ENCODE results near the gene SMIM17.

The SMIM17 gene

DNA sequence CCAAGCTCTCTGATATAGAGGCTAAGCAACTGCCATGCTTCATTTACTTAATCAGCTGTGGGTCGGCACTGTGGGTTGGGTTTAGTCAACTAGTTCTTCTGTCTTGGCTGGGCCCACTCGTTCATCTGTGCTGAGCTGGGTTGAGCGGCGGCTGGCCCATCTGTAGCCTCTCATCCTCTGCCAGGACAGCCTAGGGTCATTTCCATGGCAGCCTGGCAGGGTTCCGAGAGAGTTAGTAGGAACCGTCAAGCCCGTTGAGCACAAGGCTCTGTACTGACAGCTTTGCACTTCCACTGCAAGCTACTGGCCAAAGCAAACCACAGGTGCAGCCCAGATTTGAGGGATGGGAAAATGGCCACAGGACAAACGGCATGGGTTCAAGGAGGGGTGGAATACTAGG, 35.2 kb downstream of the SMIM17 start:
- Histone ChIP-seq H3K36me3 (ENCODE audit: insufficient read depth, low read length) (no peaks in the 10 kb centered on the region), H3K9me3 (ENCODE audit: low read depth, low read length) (no peaks in the 10 kb centered on the region), H3K4me3 (no peak overlapping the region), H3K27ac (no peak overlapping the region), H3K9ac (ENCODE audit: insufficient read length) (no peak overlapping the region)
- TF ChIP-seq POLR2AphosphoS5 (IDR thresholded peaks at IDR 0.05; ENCODE audit: borderline replicate concordance, low read depth, low read length) = no peak
- TF ChIP-seq FOXP2 (optimal IDR thresholded peaks at IDR 0.05; ENCODE audit: control extremely low read depth, extremely low read length, insufficient read depth) = no peak
- no peak for TF ChIP-seq EZH2 (IDR thresholded peaks at IDR 0.05)
- no peak for DNase-seq (ENCODE audit: low read depth, low spot score)

- no peak for DNase-seq (ENCODE audit: low read depth, low spot score)
- no peak overlapping the region for H3K4me3 ChIP-seq
- H3K27ac ChIP-seq = no peak overlapping the region
- TF ChIP-seq POLR2AphosphoS5 (IDR thresholded peaks at IDR 0.05; ENCODE audit: borderline replicate concordance, low read depth, low read length) (no peak), EZH2 (IDR thresholded peaks at IDR 0.05) (no peak), FOXP2 (optimal IDR thresholded peaks at IDR 0.05; ENCODE audit: control extremely low read depth, extremely low read length, insufficient read depth) (no peak)
- H3K9me3 ChIP-seq (ENCODE audit: low read depth, low read length) = no peaks in the 10 kb centered on the region
- no peaks in the 10 kb centered on the region for H3K36me3 ChIP-seq (ENCODE audit: insufficient read depth, low read length)
- no peak overlapping the region for H3K9ac ChIP-seq (ENCODE audit: insufficient read length)
These were observed 38.7 kb downstream of the SMIM17 start for GRCh38 chr19:56681702-56682101.

GRCh38 chr19:56683116-56683515, 40.2 kb downstream of the SMIM17 start:
- H3K4me3 ChIP-seq = no peak overlapping the region
- H3K9ac ChIP-seq (ENCODE audit: insufficient read length) = no peak overlapping the region
- no peaks in the 10 kb centered on the region for H3K36me3 ChIP-seq (ENCODE audit: insufficient read depth, low read length)
- H3K27ac ChIP-seq = no peak overlapping the region
- no peaks in the 10 kb centered on the region for H3K9me3 ChIP-seq (ENCODE audit: low read depth, low read length)
- no peak for DNase-seq (ENCODE audit: low read depth, low spot score)
- no peak for TF ChIP-seq POLR2AphosphoS5 (IDR thresholded peaks at IDR 0.05; ENCODE audit: borderline replicate concordance, low read depth, low read length)
- no peak for TF ChIP-seq EZH2 (IDR thresholded peaks at IDR 0.05)
- TF ChIP-seq FOXP2 (optimal IDR thresholded peaks at IDR 0.05; ENCODE audit: control extremely low read depth, extremely low read length, insufficient read depth) = no peak

DNA sequence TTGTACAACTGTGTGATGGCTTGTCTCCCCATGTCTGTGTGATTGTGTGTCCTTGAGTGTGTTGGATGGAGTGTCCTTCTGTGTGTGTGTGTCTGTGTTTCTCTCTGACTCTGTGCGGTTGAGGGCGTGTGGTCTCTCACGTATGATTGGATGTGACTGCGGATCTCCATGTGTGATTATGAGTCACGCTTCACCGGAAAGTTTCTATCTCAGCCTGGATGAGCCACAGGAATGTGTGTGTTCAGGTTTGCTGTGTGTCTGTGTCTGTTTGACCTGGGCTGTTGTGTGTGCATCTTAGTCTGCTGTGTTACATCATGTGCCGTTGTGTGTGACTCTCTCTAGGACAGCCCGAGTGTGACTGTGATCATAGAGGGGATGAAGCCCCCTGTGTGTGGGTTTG, 44.1 kb downstream of the SMIM17 start:
- no peaks in the 10 kb centered on the region for H3K9me3 ChIP-seq (ENCODE audit: low read depth, low read length)
- no peak overlapping the region for H3K4me3 ChIP-seq
- no peak overlapping the region for H3K27ac ChIP-seq
- no peak overlapping the region for H3K9ac ChIP-seq (ENCODE audit: insufficient read length)
- TF ChIP-seq FOXP2 (optimal IDR thresholded peaks at IDR 0.05; ENCODE audit: control extremely low read depth, extremely low read length, insufficient read depth) (no peak), EZH2 (IDR thresholded peaks at IDR 0.05) (no peak), POLR2AphosphoS5 (IDR thresholded peaks at IDR 0.05; ENCODE audit: borderline replicate concordance, low read depth, low read length) (no peak)
- no peaks in the 10 kb centered on the region for H3K36me3 ChIP-seq (ENCODE audit: insufficient read depth, low read length)
- no peak for DNase-seq (ENCODE audit: low read depth, low spot score)

DNA sequence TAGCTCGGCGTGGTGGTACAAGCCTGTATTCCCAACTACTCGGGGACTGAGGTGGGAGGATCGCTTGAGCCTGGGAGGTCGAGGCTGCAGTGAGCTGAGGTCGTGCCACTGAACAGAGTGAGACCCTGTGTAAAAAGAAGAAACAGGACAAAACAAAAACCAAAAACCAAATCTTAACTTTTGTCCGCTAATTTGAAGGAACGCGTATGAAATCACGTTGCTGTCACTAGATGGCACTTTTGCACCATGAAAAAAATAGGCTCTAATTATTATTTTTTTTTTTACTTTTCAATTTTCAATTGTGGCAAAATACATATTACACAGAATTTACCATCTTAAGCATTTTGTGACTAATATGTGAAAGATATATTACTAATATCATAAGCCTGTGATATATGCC, 46.2 kb downstream of the SMIM17 start:
- Histone ChIP-seq H3K9ac (ENCODE audit: insufficient read length) (no peak overlapping the region), H3K4me3 (no peak overlapping the region), H3K9me3 (ENCODE audit: low read depth, low read length) (no peaks in the 10 kb centered on the region), H3K36me3 (ENCODE audit: insufficient read depth, low read length) (no peaks in the 10 kb centered on the region), H3K27ac (no peak overlapping the region)
- no peak for TF ChIP-seq FOXP2 (optimal IDR thresholded peaks at IDR 0.05; ENCODE audit: control extremely low read depth, extremely low read length, insufficient read depth)
- TF ChIP-seq POLR2AphosphoS5 (IDR thresholded peaks at IDR 0.05; ENCODE audit: borderline replicate concordance, low read depth, low read length) = no peak
- no peak for TF ChIP-seq EZH2 (IDR thresholded peaks at IDR 0.05)
- DNase-seq (ENCODE audit: low read depth, low spot score) = no peak

DNA sequence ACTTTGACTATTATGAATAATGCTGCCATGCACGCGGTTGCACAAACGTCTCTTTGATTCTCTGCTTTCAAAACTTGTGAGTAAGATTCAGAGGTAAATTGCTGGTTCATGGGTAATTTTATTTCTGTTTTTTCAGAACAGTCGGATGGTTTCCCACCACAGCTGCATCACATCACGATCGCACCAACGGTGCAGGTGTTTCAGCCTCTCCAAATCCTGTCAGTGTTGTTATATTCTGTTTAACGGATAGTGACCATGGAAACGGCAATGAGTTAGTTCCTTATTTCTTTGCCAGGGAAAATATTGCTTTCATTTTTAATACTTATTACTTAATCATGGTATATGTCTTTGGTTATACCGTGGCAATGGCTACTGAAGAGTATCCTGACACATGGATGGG, 47.7 kb downstream of the SMIM17 start:
- Histone ChIP-seq H3K9ac (ENCODE audit: insufficient read length) (no peak overlapping the region), H3K4me3 (no peak overlapping the region), H3K9me3 (ENCODE audit: low read depth, low read length) (no peaks in the 10 kb centered on the region), H3K36me3 (ENCODE audit: insufficient read depth, low read length) (no peaks in the 10 kb centered on the region), H3K27ac (no peak overlapping the region)
- DNase-seq (ENCODE audit: low read depth, low spot score) = no peak
- TF ChIP-seq EZH2 (IDR thresholded peaks at IDR 0.05) = no peak
- no peak for TF ChIP-seq POLR2AphosphoS5 (IDR thresholded peaks at IDR 0.05; ENCODE audit: borderline replicate concordance, low read depth, low read length)
- TF ChIP-seq FOXP2 (optimal IDR thresholded peaks at IDR 0.05; ENCODE audit: control extremely low read depth, extremely low read length, insufficient read depth) = no peak

DNA sequence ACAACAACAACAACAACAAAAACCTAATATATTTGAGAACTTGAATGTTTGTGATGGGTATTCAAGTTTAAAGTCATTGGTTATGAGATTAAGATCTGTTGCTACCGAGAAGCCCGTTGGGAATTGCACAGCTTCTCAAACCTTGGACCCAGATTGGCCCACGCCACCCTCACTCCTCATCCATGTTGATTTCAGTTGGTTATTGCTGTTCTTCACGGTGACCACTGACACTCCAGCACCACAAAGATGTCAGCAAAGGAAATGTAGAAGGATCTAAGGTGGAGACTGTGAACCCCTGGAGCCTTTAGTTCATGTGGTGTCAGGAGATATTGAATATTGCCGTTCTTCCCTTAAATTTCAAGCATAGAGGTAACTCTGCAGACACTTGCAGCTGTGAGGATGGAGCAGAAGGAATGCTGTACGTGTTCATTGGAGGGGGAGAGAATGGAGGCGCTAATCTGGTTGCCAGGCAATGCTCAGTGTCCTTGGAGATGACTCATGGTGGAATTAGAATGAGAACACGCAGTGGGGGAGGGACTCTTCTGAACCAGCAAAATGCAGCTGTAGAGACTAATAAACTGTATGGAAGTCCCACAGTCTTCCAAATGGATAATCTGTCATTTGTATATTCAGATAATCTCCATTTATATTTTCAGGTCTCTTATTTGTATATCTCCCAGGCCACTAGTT, 49.4 kb downstream of the SMIM17 start:
- no peak overlapping the region for H3K27ac ChIP-seq
- H3K9ac ChIP-seq (ENCODE audit: insufficient read length) = no peak overlapping the region
- H3K4me3 ChIP-seq = no peak overlapping the region
- DNase-seq (ENCODE audit: low read depth, low spot score) = no peak
- H3K9me3 ChIP-seq (ENCODE audit: low read depth, low read length) = no peaks in the 10 kb centered on the region
- TF ChIP-seq FOXP2 (optimal IDR thresholded peaks at IDR 0.05; ENCODE audit: control extremely low read depth, extremely low read length, insufficient read depth) = no peak
- TF ChIP-seq POLR2AphosphoS5 (IDR thresholded peaks at IDR 0.05; ENCODE audit: borderline replicate concordance, low read depth, low read length) = no peak
- no peak for TF ChIP-seq EZH2 (IDR thresholded peaks at IDR 0.05)
- H3K36me3 ChIP-seq (ENCODE audit: insufficient read depth, low read length) = no peaks in the 10 kb centered on the region

DNA sequence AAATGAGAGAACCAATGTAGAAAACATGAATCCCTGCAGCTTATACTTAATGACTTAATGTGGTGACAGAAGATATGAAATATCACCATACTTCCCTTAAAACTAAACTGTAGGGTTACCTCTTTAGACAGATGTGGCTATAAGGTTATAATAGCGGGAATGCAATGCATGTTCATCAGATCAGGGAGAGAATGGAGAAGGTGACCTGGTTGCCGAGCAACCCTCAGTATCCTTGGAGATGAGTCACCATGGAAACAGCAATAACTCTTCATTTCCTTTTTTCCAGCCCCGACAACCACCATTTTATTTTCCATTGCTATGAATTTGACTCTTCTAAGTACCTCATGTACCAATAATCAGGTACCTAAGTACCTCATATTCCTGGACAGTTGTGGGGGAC, 56.6 kb downstream of the SMIM17 start:
- TF ChIP-seq POLR2AphosphoS5 (IDR thresholded peaks at IDR 0.05; ENCODE audit: borderline replicate concordance, low read depth, low read length) = no peak
- no peak for TF ChIP-seq EZH2 (IDR thresholded peaks at IDR 0.05)
- no peak for TF ChIP-seq FOXP2 (optimal IDR thresholded peaks at IDR 0.05; ENCODE audit: control extremely low read depth, extremely low read length, insufficient read depth)
- H3K27ac ChIP-seq = no peak overlapping the region
- DNase-seq (ENCODE audit: low read depth, low spot score) = no peak
- no peaks in the 10 kb centered on the region for H3K36me3 ChIP-seq (ENCODE audit: insufficient read depth, low read length)
- H3K9ac ChIP-seq (ENCODE audit: insufficient read length) = no peak overlapping the region
- H3K4me3 ChIP-seq = no peak overlapping the region
- no peaks in the 10 kb centered on the region; the same call in 1 of the 2 replicates for H3K9me3 ChIP-seq (ENCODE audit: low read depth, low read length)

DNA sequence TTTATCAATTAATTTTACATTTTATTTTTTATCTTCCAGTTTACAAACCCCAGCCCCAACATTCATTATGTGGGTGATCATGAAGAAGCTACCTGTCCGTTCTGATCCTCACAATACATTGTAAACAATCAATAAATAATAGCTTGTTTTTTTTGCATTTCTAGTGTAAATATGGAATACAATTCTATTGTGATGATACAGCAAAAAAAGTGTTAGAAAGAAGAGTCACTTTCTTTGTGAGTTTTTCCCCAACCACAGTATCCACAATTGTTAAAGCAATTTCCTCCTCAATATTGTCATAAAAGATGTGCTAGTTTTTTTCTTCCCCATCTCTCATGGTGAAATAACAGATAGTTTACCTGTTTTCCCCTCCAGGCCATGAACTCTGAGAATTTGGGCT, 58.9 kb downstream of the SMIM17 start:
- H3K27ac ChIP-seq = no peak overlapping the region
- TF ChIP-seq FOXP2 (optimal IDR thresholded peaks at IDR 0.05; ENCODE audit: control extremely low read depth, extremely low read length, insufficient read depth) = no peak
- TF ChIP-seq EZH2 (IDR thresholded peaks at IDR 0.05) = no peak
- no peak for TF ChIP-seq POLR2AphosphoS5 (IDR thresholded peaks at IDR 0.05; ENCODE audit: borderline replicate concordance, low read depth, low read length)
- DNase-seq (ENCODE audit: low read depth, low spot score) = no peak
- no peaks in the 10 kb centered on the region; the same call in 1 of the 2 replicates for H3K9me3 ChIP-seq (ENCODE audit: low read depth, low read length)
- H3K9ac ChIP-seq (ENCODE audit: insufficient read length) = no peak overlapping the region
- H3K4me3 ChIP-seq = no peak overlapping the region
- no peaks in the 10 kb centered on the region for H3K36me3 ChIP-seq (ENCODE audit: insufficient read depth, low read length)
